HEK293 (cell line): ENCODE results near the gene LRRC27.
A peak's percentile ranks its signal among the peaks of the same experiment; 100 is the strongest.

Experiments used
- CTCF ChIA-PET: fragments of 350-600 bp; formaldehyde crosslinking; extraction: SDS; loops from one replicate; lab custom pipeline; 2021; ENCODE audit warnings: antibody characterized with exemption; lab: Yijun Ruan, JAX
- POLR2A ChIA-PET: fragments of 300-600 bp; formaldehyde crosslinking; extraction: SDS; loops from one replicate; lab custom pipeline; 2020; ENCODE audit warnings: antibody characterized with exemption, inconsistent platforms; lab: Yijun Ruan, JAX
- H3K27ac ChIP-seq: fragments of 200-500 bp; sonication (Bioruptor generic); 2 replicates; pipeline ENCODE4 v1.5.1; 2014; ENCODE audit warnings: low read depth, low read length, control low read depth, inconsistent platforms; ENCODE audit errors: extremely low read depth
- H3K36me3 ChIP-seq, 2 experiments: fragments of 200-500 bp in 1 of 2; sonication (Bioruptor generic) in 1 of 2; 1 replicate in 1 of 2; 2 replicates in 1 of 2; pipeline ENCODE4 v1.5.1; 2014 to 2017; ENCODE audit warnings: inconsistent platforms in 2 of 2, low read length in 2 of 2; ENCODE audit not compliant: control insufficient read depth in 2 of 2, insufficient read depth in 1 of 2
- H3K4me1 ChIP-seq: fragments of 200-500 bp; sonication (Bioruptor generic); 2 replicates; pipeline ENCODE4 v1.5.1; 2014; ENCODE audit warnings: mild to moderate bottlenecking, low read length, inconsistent platforms; ENCODE audit not compliant: control insufficient read depth, insufficient read depth
- H3K4me3 ChIP-seq: 2 replicates; pipeline ENCODE4 v1.5.1; 2011; ENCODE audit warnings: low read depth, mild to moderate bottlenecking, control low read depth, low read length, moderate library complexity
- H3K9me3 ChIP-seq: fragments of 200-500 bp; sonication (Bioruptor generic); 2 replicates; pipeline ENCODE4 v1.5.1; 2014; ENCODE audit warnings: low read depth, low read length, inconsistent platforms; ENCODE audit not compliant: control insufficient read depth, insufficient read depth
- EGR2 ChIP-seq: fragments of 450-650 bp; formaldehyde crosslinking; IDR thresholded peaks from 2 replicates; pipeline ENCODE4 v1.5.1; 2016; ENCODE audit warnings: low read depth, missing biosample characterization, missing genetic modification characterization
- GLIS1 ChIP-seq: fragments of 450-650 bp; formaldehyde crosslinking; IDR thresholded peaks from 2 replicates; pipeline ENCODE4 v1.5.1; 2016; ENCODE audit warnings: missing biosample characterization, missing genetic modification characterization
- GLIS2 ChIP-seq: fragments of 450-650 bp; formaldehyde crosslinking; IDR thresholded peaks from 2 replicates; pipeline ENCODE4 v1.5.1; 2016; ENCODE audit warnings: missing biosample characterization, missing genetic modification characterization
- PRDM10 ChIP-seq: fragments of 450-650 bp; formaldehyde crosslinking; IDR thresholded peaks from 2 replicates; pipeline ENCODE4 v1.5.1; 2016; ENCODE audit warnings: missing biosample characterization, missing genetic modification characterization
- ZFHX2 ChIP-seq: fragments of 450-650 bp; formaldehyde crosslinking; conservative IDR thresholded peaks from 2 replicates; pipeline ENCODE4 v1.5.1; 2016; ENCODE audit warnings: missing biosample characterization, missing genetic modification characterization
- ZIC2 ChIP-seq: fragments of 450-650 bp; formaldehyde crosslinking; IDR thresholded peaks from 2 replicates; pipeline ENCODE4 v1.5.1; 2016; ENCODE audit warnings: missing biosample characterization, missing genetic modification characterization
- ZNF16 ChIP-seq: fragments of 450-650 bp; formaldehyde crosslinking; IDR thresholded peaks from 2 replicates; pipeline ENCODE4 v1.5.1; 2016; ENCODE audit warnings: low read depth, missing biosample characterization, missing genetic modification characterization
- ZNF341 ChIP-seq: fragments of 450-650 bp; formaldehyde crosslinking; IDR thresholded peaks from 2 replicates; pipeline ENCODE4; 2016; ENCODE audit warnings: low read depth, missing biosample characterization, missing genetic modification characterization
- ZNF350 ChIP-seq: fragments of 450-650 bp; formaldehyde crosslinking; IDR thresholded peaks from 2 replicates; pipeline ENCODE4 v1.5.0; 2017; ENCODE audit warnings: missing biosample characterization, mild to moderate bottlenecking, missing genetic modification characterization
- ZNF510 ChIP-seq: fragments of 450-650 bp; formaldehyde crosslinking; IDR thresholded peaks from 2 replicates; pipeline ENCODE4 v1.5.1; 2018; ENCODE audit warnings: mild to moderate bottlenecking, missing genetic modification characterization, missing biosample characterization; ENCODE audit not compliant: insufficient replicate concordance
- ZNF623 ChIP-seq: fragments of 450-650 bp; formaldehyde crosslinking; IDR thresholded peaks from 2 replicates; pipeline ENCODE4 v1.5.1; 2016; ENCODE audit warnings: missing biosample characterization, missing genetic modification characterization
- ZNF692 ChIP-seq: fragments of 450-650 bp; formaldehyde crosslinking; IDR thresholded peaks from 2 replicates; pipeline ENCODE4 v1.5.1; 2016; ENCODE audit warnings: missing biosample characterization, missing genetic modification characterization
- TF ChIP-seq, protein P1 (sequence below): fragments of 450-650 bp; formaldehyde crosslinking; IDR thresholded peaks from 2 replicates; pipeline ENCODE4 v1.5.1; 2016; ENCODE audit warnings: missing biosample characterization, missing genetic modification characterization

Gene LRRC27

GRCh38 chr10:132399117-132400035 lies 67.4 kb downstream of the LRRC27 start:
- no peak overlapping the region for H3K4me3 ChIP-seq
- H3K4me1 ChIP-seq = no peaks in the 10 kb centered on the region; the same call in 1 of the 2 replicates
- TF ChIP-seq ZFHX2 (tag by site-specific recombination) (peak; percentile 30), ZNF692 (tag by site-specific recombination) (0 out of 2 replicates have a peak, but pooled peaks have one; percentile 25), ZIC2 (0 out of 2 replicates have a peak, but pooled peaks have one; percentile 6), ZNF341 (tag by site-specific recombination) (0 out of 2 replicates have a peak, but pooled peaks have one; percentile 48), PRDM10 (tag by site-specific recombination) (peak; percentile 88), EGR2 (tag by site-specific recombination) (peak; percentile 51; the same call in 1 of the 2 replicates), ZNF350 (tag by site-specific recombination) (no peak), ZNF623 (tag by site-specific recombination) (no peak)
- no peaks in the 10 kb centered on the region for H3K36me3 ChIP-seq
- ChIA-PET CTCF (no interaction called here), POLR2A (no interaction called here)
- H3K9me3 ChIP-seq = no peaks in the 10 kb centered on the region
- no peak overlapping the region for H3K27ac ChIP-seq

DNA sequence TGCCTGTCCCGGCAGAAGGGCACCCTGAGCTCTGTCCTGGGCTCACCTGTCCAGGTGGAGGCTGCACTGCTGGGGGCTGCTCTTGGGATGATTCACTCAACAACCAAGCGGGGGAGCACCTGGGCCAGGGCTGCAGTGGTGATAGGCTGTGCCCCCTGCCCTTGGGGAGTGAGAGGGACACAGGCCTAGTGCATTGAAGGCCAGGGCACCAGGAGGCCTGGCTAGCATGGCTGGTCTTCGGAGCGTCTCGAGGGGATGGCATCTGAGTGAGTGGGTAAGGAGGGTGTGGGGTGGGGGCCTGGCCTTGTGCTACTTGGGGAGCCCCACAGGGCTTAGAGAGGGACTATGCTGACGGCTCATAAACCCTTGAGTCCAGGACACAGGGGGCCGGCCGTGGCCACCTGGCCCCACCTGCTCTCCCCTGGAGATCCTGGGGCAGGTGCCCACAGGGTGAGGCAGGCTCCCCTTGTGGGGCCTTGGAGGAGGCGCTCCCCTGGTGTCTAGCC lies 68.1 kb downstream of the LRRC27 start:
- Histone ChIP-seq H3K36me3 (peaks cover 0 to under 1% of the 10 kb centered on the region in 2 experiments; a peak in 1 of 3 replicates), H3K27ac (no peak overlapping the region), H3K9me3 (no peaks in the 10 kb centered on the region), H3K4me1 (no peaks in the 10 kb centered on the region; the same call in 1 of the 2 replicates), H3K4me3 (no peak overlapping the region)
- POLR2A ChIA-PET = no interaction called here
- TF ChIP-seq ZNF16 (no peak), ZNF510 (tag by site-specific recombination) (no peak), GLIS2 (tag by site-specific recombination) (peak; percentile 70), GLIS1 (tag by site-specific recombination) (peak; percentile 100)
- TF ChIP-seq, protein P1, sequence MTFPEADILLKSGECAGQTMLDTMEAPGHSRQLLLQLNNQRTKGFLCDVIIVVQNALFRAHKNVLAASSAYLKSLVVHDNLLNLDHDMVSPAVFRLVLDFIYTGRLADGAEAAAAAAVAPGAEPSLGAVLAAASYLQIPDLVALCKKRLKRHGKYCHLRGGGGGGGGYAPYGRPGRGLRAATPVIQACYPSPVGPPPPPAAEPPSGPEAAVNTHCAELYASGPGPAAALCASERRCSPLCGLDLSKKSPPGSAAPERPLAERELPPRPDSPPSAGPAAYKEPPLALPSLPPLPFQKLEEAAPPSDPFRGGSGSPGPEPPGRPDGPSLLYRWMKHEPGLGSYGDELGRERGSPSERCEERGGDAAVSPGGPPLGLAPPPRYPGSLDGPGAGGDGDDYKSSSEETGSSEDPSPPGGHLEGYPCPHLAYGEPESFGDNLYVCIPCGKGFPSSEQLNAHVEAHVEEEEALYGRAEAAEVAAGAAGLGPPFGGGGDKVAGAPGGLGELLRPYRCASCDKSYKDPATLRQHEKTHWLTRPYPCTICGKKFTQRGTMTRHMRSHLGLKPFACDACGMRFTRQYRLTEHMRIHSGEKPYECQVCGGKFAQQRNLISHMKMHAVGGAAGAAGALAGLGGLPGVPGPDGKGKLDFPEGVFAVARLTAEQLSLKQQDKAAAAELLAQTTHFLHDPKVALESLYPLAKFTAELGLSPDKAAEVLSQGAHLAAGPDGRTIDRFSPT = no peak
- CTCF ChIA-PET = no interaction called here
